GM19467 (cell line): ENCODE data around the gene TIMP2.
"Not testable (repeated sequence)": the region's sequence is repeated elsewhere in the genome, so short reads cannot be mapped to it uniquely, and the experiment has no call there.

Experiments
- ATAC-seq: cut with Tn5 transposase; IDR thresholded peaks from one replicate; pipeline ENCODE4 v1.9.1; 2021; ENCODE audit warnings: mild to moderate bottlenecking, moderate library complexity; ENCODE audit not compliant: unreplicated experiment

The TIMP2 gene

GRCh38 chr17:78891406-78892061 is 33.7 kb downstream of the TIMP2 start:
- ATAC-seq = no peak

- no peak for ATAC-seq
These were observed 34.7 kb downstream of the TIMP2 start for GRCh38 chr17:78890498-78890897.

GRCh38 chr17:78890096-78890495 is 35.1 kb downstream of the TIMP2 start:
- not testable (repeated sequence) for ATAC-seq

- no peak for ATAC-seq
These were observed 35.7 kb downstream of the TIMP2 start for GRCh38 chr17:78889531-78889930.

GRCh38 chr17:78888941-78889518 is 36.2 kb downstream of the TIMP2 start:
- no peak for ATAC-seq

- ATAC-seq = no peak
These were observed 38.2 kb downstream of the TIMP2 start for GRCh38 chr17:78886954-78887353.

- ATAC-seq = no peak
These were observed 39.2 kb downstream of the TIMP2 start for GRCh38 chr17:78885956-78886355.

- no peak for ATAC-seq
These were observed 40.1 kb downstream of the TIMP2 start for GRCh38 chr17:78884876-78885667.

- no peak for ATAC-seq
These were observed 40.9 kb downstream of the TIMP2 start for GRCh38 chr17:78884148-78884825.

GRCh38 chr17:78883533-78884131 is 41.6 kb downstream of the TIMP2 start:
- no peak for ATAC-seq

- ATAC-seq = no peak
These were observed 42.1 kb downstream of the TIMP2 start for GRCh38 chr17:78883089-78883532.

GRCh38 chr17:78882540-78883088 is 42.6 kb downstream of the TIMP2 start:
- ATAC-seq = no peak

- no peak for ATAC-seq
These were observed 45.5 kb downstream of the TIMP2 start for GRCh38 chr17:78879635-78880186.

- no peak for ATAC-seq
These were observed 46.2 kb downstream of the TIMP2 start for GRCh38 chr17:78878871-78879527.

GRCh38 chr17:78878261-78878660 is 46.9 kb downstream of the TIMP2 start:
- no peak for ATAC-seq

- not testable (repeated sequence) for ATAC-seq
These were observed 48.2 kb downstream of the TIMP2 start for GRCh38 chr17:78876954-78877517.

GRCh38 chr17:78876094-78876597 is 49.0 kb downstream of the TIMP2 start:
- ATAC-seq = no peak

- no peak for ATAC-seq
These were observed 49.7 kb downstream of the TIMP2 start for GRCh38 chr17:78875363-78876093.
